HG03060 (cell line): ENCODE measurements around the gene GFPT1.

ENCODE experiments used
- ATAC-seq: cut with Tn5 transposase; IDR thresholded peaks from one replicate; pipeline ENCODE4 v1.9.1; 2021; ENCODE audit warnings: low read depth, moderate number of reproducible peaks; ENCODE audit not compliant: unreplicated experiment

Gene GFPT1

DNA sequence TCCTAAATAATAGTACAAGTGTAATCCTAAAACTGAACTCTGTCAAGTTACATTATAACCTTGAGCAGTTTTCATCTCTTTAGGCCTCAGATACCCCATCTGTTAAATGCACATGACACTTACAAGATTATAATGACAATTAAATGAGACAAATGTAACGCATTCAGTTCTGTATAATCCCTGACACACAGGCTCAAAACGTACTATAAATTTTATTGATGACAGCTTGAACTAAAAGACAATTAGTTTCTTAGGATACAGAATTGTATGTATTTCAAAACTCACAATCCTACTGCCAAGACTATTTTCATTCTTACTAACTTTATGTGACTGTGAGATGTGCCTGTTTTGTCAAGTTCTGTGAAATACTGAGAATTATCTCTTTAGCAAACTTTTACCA lies 56.2 kb downstream of the GFPT1 start:
- no peak for ATAC-seq

GRCh38 chr2:69322631-69323030 lies 64.4 kb downstream of the GFPT1 start:
- no peak for ATAC-seq

GRCh38 chr2:69316550-69316949 lies 70.5 kb downstream of the GFPT1 start:
- ATAC-seq, result no peak

DNA sequence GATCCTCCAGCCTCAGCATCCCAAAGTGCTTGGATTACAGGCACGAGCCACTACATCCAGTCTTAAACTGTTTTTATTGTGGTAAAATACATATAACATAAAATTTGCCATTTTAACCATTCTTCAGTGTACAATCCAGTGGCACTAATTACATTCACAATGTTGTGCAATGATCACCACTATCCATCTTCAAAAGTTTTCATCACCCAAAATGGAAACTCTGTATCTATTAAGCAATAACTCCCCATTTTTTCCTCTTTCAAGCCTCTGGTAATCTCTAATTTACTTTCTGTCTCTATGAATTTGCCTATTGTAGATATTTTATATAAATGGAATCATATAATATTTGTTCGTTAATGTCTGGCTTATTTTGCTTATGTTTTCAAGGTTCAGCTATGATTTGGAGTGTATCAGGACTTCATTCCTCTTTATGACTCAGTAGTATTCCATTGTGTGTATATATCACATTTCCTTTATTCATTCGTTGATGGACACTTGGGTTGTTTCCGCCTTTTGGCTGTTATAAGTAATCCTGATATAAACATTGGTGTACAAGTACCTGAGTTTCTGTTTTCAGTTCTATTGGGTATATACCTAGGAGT lies 71.8 kb downstream of the GFPT1 start:
- ATAC-seq, result no peak

GRCh38 chr2:69311024-69311416 lies 76.0 kb downstream of the GFPT1 start:
- ATAC-seq, result no peak

- ATAC-seq, result no peak
Measured at GRCh38 chr2:69310111-69311023, 76.7 kb downstream of the GFPT1 start.

- ATAC-seq, result no peak
Measured at GRCh38 chr2:69309351-69310110, 77.5 kb downstream of the GFPT1 start.

DNA sequence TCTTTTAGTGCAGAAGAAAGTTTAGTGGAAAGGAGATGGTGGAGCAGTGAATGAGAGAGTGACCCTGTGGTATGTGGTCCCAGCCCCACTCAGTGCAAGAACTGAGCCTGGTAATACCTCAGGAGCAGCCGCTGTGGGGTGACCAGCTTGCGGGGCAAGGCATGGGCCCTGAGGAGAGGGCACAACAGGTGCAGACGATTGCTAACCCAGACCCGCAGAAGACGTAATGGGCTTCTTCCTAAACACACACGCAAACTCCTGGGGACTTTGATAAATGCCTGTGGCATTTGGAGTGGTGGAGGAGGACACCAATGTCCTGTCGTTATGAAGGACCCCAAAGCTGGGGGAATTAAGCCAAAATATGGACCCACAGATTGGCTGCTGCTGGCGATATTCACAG lies 78.7 kb downstream of the GFPT1 start:
- no peak for ATAC-seq

- ATAC-seq, result no peak
Measured at GRCh38 chr2:69307579-69308064, 79.4 kb downstream of the GFPT1 start.

DNA sequence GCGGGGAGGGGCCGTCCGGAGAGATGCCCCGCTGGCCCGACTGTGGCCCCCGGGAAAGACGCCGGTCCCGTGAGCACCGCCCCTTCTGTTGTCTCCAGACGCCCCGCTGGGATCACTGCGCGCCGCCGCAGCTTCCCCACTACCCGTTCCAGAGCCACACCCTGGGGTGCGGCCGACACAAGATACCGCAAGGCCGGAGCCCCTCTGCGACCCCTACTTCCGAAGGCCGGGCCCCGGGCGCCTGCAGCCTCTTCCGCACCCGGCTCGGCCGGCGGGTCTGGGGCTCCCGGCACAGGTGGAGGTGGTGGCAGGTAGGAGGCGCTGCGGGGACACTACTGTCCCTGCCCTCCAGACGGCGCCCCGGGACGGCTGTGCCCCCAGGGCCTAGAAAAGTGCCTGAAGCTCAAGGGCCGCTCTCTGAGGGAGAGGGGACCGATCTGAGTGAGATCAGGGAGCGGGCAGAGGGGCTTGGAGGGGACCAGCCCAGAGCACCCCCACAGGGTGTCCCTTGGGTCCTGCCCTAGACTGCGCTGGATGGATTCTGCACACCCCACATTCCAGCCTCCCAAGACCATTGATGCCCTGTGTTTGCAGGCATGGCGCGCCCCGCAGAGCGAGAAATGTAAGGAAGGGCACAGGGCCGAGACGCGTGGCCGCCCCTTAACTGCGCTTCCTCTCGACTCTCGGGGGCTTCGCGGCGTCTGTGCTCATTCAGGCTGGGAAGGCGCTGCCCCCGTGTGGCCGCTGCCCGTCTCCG lies 80.0 kb downstream of the GFPT1 start:
- no peak for ATAC-seq

DNA sequence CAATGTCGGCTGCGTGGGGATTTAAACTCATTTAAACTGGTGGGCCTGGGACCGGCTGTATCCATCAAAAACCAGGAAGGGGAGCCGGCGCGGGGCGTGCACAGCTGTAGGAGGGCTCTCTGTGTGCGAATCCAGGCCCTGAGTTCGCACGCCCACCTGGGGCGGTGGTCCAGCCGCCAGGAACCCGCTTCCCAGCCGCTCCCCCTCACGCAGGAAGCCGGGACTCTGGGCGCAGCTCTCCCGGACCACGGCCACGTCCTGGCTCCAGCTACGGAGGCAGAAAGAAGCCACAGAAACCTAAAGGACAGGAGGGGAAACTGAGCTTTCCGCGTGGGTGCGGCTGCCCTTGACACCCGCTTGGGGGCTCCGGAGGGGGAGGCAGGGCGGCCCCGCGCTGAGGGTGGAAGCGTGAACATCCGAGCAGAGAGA lies 80.6 kb downstream of the GFPT1 start:
- no peak for ATAC-seq

DNA sequence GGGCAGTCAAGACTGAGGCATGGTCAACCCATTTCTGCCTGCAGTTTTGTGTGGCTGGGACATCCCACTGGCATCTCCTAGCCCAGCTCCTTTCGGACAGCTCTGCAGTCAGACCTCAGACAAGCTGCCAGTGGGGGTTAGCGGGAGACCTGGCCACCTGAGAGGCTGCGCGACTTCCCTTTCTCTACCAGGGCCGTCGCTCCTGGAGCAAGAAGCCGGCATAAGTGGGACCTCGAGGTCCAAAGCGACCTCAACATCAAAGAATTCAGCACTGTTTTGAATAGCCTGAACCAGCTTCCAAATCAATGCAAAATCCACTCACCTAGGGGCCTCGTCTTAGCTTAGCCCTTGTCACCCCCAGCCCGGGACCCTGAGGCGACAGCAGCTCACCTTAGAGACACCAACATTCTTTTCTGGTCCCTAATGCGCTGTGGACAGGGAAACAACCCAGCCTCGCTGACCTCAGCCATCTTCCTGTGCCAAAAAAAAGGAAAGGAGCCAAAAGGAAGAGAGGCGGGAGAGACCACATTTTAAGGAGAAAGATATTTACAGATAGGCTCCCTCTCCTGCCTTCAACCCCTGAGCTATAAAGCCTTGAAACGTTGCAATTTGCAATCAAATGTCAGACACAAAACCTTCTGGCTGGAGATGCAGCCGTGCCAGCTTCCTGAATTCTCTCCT lies 81.2 kb downstream of the GFPT1 start:
- no peak for ATAC-seq

GRCh38 chr2:69305166-69305565 lies 81.9 kb downstream of the GFPT1 start:
- no peak for ATAC-seq

GRCh38 chr2:69304656-69305055 lies 82.4 kb downstream of the GFPT1 start:
- no peak for ATAC-seq

DNA sequence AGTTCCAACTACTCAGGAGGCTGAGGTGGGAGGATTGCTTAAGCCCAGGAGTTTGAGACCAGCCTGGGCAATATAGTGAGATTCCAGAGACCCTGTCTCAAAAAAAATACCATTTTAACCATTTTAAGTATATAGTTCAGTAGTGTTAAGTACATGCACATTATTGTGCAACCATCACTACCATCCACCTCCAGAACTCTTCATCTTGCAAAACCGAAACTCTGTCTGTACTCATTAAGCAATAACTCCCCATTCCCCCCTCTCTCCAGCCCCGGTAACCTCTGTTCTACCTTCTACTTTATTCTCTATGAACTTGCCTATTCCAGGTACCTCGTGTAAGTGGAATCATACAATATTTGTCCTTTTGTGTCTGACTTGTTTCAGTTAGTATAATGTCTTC lies 86.4 kb downstream of the GFPT1 start:
- ATAC-seq, result no peak

DNA sequence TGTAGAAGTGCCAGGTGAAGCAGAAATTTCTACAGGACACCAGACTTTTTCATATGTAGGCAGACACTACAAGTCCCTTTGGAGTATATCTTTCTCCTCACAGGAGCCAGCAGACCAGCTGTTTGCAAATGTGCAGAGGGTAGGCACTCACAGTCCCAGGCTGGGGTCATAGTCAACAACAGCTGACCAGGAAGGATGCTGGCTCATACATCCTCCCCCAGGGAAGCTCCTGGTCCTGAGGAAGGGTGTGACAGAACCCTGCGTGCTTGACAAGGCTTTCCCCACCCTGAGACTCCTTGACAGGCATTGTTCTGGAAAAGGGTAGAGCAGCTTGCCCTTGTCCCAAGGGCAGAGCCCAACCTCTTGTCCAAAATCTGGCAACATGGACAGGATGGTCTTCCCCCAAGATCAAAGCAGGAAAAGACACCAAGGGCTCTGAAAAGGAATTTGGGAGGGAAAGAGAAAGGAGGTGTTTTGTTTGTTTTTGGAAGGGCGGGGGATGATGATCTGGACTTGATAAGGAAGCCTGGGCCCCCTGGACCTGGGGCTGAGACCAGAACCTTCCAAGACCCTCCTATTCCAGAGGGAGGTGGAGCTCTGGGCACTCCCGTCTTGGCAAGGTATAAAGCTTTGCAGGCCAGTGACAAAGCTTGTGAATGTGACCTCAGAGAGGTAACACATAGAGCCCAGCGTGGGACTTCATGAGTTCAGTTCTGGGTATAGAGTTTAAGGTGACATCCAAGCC lies 87.1 kb downstream of the GFPT1 start:
- ATAC-seq, result no peak

DNA sequence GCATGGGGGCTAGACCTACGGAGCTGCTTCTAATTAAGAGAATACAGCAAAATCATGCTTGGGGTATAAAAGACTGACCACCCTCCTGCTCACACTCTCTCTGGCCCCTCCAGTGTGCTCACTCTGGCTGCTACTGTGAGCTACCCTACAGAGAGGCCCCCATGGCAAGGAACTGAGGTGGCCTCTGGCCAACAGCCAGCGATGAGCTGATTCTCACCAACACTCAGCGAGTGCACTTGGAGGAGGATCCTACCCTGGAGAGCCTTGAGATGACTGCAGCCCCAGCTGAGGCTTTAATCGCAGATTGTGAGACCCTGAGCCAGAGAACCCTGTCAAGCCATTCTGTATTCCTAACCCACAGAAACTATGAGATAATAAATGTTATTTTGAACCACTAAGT lies 88.2 kb downstream of the GFPT1 start:
- no peak for ATAC-seq

- ATAC-seq, result no peak
Measured at GRCh38 chr2:69298261-69298660, 88.8 kb downstream of the GFPT1 start.

DNA sequence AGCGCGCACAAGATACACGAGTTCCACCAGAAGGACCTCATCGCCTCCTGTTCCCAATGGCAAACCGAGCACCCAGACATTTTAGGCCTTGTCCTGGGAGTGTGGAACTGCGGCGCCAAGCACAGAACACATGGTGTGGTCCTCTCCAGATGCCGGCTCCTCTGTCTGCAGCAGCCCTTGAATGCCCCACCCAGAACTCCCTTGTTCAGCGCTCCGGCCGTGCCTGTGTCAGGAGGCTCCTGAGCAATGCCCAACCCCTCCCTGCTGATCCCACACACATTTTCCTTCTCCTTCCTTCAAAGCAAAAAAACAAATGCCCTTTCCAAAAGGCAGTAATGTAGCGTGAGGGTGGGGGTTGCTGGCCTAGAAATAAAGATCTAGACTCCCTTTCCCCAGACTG lies 89.8 kb downstream of the GFPT1 start:
- ATAC-seq, result no peak
